GM18868 (cell line): ENCODE results near the gene ZNF883.
A peak's percentile ranks its signal among the peaks of the same experiment; 100 is the strongest.

ENCODE experiments used
- ATAC-seq: cut with Tn5 transposase; IDR thresholded peaks from one replicate; pipeline ENCODE4 v1.9.1; 2021; ENCODE audit warnings: mild to moderate bottlenecking, moderate library complexity; ENCODE audit not compliant: unreplicated experiment

Gene ZNF883

DNA sequence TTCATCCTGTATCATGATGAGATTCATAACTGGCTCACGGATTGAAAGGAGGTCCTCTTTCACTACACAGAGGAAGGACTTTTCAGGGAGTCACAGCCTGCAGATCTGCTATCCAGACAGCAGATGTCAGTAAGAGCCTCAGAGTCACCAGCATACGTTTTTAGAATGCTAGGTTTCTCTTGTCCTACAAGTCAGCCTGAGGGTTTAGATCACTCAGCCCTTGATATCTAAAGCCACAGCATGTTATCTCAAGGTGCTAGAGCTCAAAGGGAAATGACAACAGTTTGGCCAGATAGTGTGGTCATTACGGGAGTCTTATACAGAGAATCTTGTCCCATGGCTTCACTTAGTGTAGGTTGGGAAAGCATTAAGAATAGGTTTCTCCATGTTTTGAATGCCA, 90.4 kb downstream of the ZNF883 start:
- peak; percentile 57 for ATAC-seq

DNA sequence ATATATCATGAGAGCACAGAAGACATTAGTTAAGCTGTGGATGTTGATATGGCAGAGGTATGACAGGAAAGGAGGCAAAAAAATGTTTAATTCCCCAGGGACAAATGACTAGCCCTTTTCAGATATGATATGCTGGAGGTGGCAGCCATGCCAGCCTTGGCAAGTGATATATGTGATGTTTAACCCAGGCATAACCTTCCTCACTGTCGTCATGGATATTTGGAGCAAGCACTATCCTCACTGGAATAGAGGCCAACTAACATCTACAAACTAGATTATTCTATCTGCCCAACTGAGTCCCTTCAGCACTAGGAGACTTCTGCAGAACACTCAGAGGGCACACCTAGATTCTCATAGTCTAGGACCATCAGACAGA, 94.0 kb downstream of the ZNF883 start:
- no peak for ATAC-seq

- no peak for ATAC-seq
Measured at GRCh38 chr9:112917047-112917986, 94.7 kb downstream of the ZNF883 start.

DNA sequence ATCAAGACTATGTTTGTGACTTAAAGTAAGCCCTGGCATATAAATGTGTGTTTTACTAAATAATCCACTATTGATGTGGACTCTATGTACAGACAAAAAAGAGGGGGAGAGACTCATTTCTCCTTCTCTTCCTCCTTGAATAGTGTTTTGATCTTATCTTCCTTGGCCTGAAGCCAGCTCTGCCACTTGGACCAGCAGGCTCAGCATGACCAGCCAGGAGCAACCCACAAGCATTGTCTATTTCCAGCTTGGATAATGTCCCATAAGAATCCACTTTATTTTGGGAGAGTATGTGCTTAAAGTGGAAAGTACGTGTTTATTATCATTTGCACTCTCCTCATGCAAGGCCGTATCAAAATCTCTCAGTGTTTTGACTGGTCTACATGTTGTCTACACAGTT, 97.5 kb downstream of the ZNF883 start:
- no peak for ATAC-seq

DNA sequence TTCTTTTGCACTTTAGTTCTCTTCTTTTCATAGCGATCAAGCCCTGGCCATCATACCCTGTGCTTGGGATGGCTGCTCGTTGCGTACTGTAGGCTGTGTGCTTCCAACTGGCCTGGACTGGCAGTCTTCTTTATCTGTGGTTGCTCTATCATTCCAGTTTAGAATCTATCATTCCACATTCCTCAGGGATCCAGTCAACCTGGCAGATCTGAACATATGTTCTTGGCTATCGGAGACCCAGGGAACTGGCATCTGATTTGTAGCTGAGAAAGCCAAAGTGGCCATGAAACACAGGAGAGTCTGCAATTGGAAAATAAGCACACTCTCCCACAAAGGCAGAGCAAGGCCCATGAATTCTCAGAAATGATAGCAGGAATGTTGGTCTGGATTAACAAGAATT, 98.7 kb downstream of the ZNF883 start:
- ATAC-seq = no peak

DNA sequence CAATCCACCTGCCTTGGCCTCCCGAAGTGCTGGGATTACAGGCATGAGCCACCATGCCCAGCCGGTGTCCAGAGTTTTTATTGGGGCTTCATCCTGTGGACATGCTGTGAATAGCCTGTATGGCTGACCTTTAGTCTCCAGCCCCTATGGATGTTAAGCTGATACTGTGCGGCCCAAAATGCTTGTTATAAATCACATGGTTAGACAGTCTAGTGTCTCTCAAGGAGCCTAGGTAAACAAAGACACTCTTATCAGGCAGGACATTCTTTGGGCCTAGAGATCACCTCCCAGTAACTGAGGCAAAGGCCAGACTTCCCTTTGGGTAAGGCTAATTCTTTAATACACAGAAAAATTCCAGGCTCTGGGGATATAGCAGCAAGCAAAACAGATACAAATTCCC, 99.4 kb downstream of the ZNF883 start:
- ATAC-seq = no peak

- no peak for ATAC-seq
Measured at GRCh38 chr9:112911736-112912135, 100.3 kb downstream of the ZNF883 start.
